Measurements from ENCODE around the gene MAPK8IP2. TPM values are rescaled to one million over a fixed set of nuclear protein-coding genes. Genes with fewer than 3 reads are reported as not detected.

MAPK8IP2 gene
- total and polyA plus RNA-seq, 10 of the 15 experiments (the other 5 are each of a cell fraction or from before 2014, with no cell fraction given): 0.01 to 0.13 (median 0.06) TPM; not detected in 4

GRCh38 chr22:50600538-50600937 is at the start of gene MAPK8IP2 (continued):
- TF ChIP-seq, protein P1, sequence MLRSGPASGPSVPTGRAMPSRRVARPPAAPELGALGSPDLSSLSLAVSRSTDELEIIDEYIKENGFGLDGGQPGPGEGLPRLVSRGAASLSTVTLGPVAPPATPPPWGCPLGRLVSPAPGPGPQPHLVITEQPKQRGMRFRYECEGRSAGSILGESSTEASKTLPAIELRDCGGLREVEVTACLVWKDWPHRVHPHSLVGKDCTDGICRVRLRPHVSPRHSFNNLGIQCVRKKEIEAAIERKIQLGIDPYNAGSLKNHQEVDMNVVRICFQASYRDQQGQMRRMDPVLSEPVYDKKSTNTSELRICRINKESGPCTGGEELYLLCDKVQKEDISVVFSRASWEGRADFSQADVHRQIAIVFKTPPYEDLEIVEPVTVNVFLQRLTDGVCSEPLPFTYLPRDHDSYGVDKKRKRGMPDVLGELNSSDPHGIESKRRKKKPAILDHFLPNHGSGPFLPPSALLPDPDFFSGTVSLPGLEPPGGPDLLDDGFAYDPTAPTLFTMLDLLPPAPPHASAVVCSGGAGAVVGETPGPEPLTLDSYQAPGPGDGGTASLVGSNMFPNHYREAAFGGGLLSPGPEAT (IDR thresholded peaks at IDR 0.05; ENCODE audit: low read depth): no peak

DNA sequence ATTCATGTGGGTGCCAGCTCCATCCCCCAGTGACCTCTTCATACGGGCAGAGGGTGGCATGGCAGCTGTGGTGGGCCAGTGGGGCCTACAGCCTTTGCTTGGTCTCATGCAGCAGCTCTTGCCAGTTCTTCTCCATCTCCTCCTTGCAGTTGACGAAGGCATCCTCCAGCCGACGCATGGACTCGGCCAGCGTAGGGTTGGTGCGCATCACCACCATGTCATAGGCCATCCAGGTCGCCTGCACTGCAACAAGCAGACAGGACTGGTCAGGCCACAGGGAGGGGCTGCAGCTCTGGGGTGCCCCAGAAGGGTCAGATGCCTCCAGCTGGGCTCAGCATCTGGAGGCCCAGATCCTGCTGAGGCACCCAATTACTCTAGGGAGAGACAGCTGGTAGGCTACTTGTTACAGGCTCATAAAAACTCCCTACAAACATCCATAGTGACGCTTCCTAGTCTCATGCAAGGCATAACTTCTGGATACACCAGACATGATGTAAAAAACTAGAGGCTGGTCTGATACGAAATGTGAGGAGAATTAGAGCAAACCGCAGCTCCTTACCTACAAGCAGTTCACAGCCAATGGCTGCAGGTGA is 49.3 kb upstream of the MAPK8IP2 start:
- Histone ChIP-seq H2AFZ (ENCODE audit: control insufficient read depth, low read depth, low read length) (no peak overlapping the region), H3K9me3 (replicated peaks; ENCODE audit: control insufficient read depth, insufficient read depth, low read length) (no peaks in the 10 kb centered on the region), H3K9ac (ENCODE audit: control insufficient read depth, insufficient read depth, low read length) (no peak overlapping the region), H4K20me1 (ENCODE audit: control insufficient read depth, insufficient read depth) (no peaks in the 10 kb centered on the region), H3K4me1 (ENCODE audit: control insufficient read depth, insufficient read depth, low read length) (peaks cover 9% of the 10 kb centered on the region), H3K4me3 (no peak overlapping the region), H3K36me3 (ENCODE audit: control insufficient read depth in 2 of 2, insufficient read depth in 2 of 2, low read length in 1 of 2) (no peaks in the 10 kb centered on the region), H3K4me2 (ENCODE audit: control insufficient read depth, insufficient read depth) (no peak overlapping the region), H3K27me3 (replicated peaks in 1 of 2; ENCODE audit: control insufficient read depth in 2 of 2, insufficient read depth in 2 of 2, low read length in 1 of 2) (peaks cover 0 to 1% of the 10 kb centered on the region in 2 experiments; a peak in 1 of 4 replicates), H3K79me2 (ENCODE audit: control insufficient read depth, insufficient read depth, low read length) (no peaks in the 10 kb centered on the region), H3K27ac (ENCODE audit: control insufficient read depth, insufficient read depth) (no peak overlapping the region)
- no peak for DNase-seq (ENCODE audit: low read depth, low spot score)
- BruUV-seq (replicated peaks): no TSS peak
- FAIRE-seq: no peak
- ChIA-PET CTCF (interaction anchor here (1.3 kb wide), 1 partner anchor 12 kb away, joined by 3 read pairs; no protein-coding TSS in a partner anchor), SMC1A (ENCODE audit: uncharacterized antibody, unreplicated experiment) (interaction anchor here (0.7 kb wide), 2 partner anchors 9 to 27 kb away, joined by 3 read pairs; no protein-coding TSS in a partner anchor), RAD21 (ENCODE audit: unreplicated experiment) (interaction anchor here (1.3 to 1.9 kb wide), 2 partner anchors 26 to 70 kb away, joined by 4 read pairs; partner anchors contain the start of gene SCO2), POLR2A (interaction anchor here (0.5 to 1.6 kb wide), 4 partner anchors 12 to 26 kb away, joined by 3 to 5 read pairs (median 4); partner anchors contain the start of genes SCO2, SYCE3 and TYMP)
- TF ChIP-seq CHD2 (IDR thresholded peaks at IDR 0.05; ENCODE audit: borderline replicate concordance, low read depth, low read length): no peak
- no peak for TF ChIP-seq ZZZ3 (IDR thresholded peaks at IDR 0.05; ENCODE audit: control insufficient read depth, insufficient read length, low read depth)
- no peak for TF ChIP-seq SREBF1 (IDR thresholded peaks at IDR 0.05; ENCODE audit: low read length)
- TF ChIP-seq PRDM15 (CRISPR knock-in tag; IDR thresholded peaks at IDR 0.05): no peak
- no peak for TF ChIP-seq ZSCAN29 (IDR thresholded peaks at IDR 0.05)
- TF ChIP-seq, protein P2, sequence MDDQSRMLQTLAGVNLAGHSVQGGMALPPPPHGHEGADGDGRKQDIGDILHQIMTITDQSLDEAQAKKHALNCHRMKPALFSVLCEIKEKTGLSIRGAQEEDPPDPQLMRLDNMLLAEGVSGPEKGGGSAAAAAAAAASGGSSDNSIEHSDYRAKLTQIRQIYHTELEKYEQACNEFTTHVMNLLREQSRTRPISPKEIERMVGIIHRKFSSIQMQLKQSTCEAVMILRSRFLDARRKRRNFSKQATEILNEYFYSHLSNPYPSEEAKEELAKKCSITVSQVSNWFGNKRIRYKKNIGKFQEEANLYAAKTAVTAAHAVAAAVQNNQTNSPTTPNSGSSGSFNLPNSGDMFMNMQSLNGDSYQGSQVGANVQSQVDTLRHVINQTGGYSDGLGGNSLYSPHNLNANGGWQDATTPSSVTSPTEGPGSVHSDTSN (IDR thresholded peaks at IDR 0.05; ENCODE audit: insufficient replicate concordance, low read depth, low read length): no peak
- TF ChIP-seq WRNIP1 (IDR thresholded peaks at IDR 0.05; ENCODE audit: borderline replicate concordance, low read depth, low read length): no peak
- TF ChIP-seq NKRF (conservative IDR thresholded peaks at IDR 0.05): no peak
- 77% methylated on average over 11 of the region's 11 CpGs for WGBS (ENCODE audit: insufficient coverage, insufficient replicate concordance, low lambda C conversion rate, missing lambda C conversion rate)
- no peak for ATAC-seq
- in situ Hi-C loops (cut with MboI) (no loop called here), intact Hi-C loops (cut with micrococcal nuclease; ENCODE audit: unreplicated experiment) (no loop called here)
